DMS 273 (cell line): Measurements from ENCODE around the gene LKAAEAR1.
"Not testable (repeated sequence)": the region's sequence is repeated elsewhere in the genome, so short reads cannot be mapped to it uniquely, and the experiment has no call there.

Experiments
- DNase-seq: peaks from one replicate; lab custom pipeline; 2025; ENCODE audit not compliant: unreplicated experiment; lab: John Stamatoyannopoulos, UW

LKAAEAR1 gene

DNA sequence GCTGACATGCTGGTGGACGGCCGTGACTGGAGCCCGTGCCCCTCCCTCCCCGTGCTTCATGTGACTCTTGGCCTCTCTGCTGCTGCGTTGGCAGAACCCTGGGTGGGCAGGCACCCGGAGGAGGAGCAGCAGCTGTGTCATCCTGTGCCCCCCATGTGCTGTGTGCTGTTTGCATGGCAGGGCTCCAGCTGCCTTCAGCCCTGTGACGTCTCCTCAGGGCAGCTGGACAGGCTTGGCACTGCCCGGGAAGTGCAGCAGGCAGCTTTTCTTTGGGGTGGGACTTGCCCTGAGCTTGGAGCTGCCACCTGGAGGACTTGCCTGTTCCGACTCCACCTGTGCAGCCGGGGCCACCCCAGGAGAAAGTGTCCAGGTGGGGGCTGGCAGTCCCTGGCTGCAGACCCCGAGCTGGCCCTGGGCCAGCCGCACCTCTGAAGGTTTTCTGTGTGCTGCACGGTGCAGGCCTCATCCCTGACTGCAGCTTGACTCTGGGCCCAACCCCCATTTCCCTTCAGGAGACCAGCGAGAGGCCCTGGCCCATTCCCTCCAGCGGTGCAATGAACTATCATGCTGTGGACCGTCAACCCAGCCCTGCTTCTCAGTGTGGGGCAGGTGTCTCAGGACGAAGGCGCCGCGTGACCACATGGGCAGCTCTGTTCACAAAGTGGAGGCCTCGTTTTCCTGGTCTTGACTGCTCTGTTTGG lies 15.0 kb upstream of the LKAAEAR1 start:
- peak; percentile 81 for DNase-seq

DNA sequence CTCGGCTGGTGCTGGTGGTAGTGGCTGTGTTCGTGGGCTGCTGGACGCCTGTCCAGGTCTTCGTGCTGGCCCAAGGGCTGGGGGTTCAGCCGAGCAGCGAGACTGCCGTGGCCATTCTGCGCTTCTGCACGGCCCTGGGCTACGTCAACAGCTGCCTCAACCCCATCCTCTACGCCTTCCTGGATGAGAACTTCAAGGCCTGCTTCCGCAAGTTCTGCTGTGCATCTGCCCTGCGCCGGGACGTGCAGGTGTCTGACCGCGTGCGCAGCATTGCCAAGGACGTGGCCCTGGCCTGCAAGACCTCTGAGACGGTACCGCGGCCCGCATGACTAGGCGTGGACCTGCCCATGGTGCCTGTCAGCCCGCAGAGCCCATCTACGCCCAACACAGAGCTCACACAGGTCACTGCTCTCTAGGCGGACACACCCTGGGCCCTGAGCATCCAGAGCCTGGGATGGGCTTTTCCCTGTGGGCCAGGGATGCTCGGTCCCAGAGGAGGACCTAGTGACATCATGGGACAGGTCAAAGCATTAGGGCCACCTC lies 14.3 kb upstream of the LKAAEAR1 start:
- no peak for DNase-seq

DNA sequence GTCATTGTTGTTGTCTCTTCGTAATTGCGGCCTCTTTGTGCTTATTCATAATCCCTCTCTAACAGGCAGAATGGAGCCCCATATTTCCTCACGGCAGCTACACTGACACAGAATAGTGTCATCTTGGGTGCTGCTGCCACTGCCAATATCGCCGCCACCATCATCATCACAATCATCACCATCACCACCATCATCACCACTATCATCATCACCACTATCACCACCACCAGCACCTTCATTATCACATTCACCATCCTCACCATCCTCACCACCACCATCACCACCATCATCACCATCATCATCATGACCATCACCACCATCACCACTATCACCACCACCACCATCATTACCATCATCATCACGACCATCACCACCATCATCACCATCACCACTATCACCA lies 12.3 kb upstream of the LKAAEAR1 start:
- no peak for DNase-seq

DNA sequence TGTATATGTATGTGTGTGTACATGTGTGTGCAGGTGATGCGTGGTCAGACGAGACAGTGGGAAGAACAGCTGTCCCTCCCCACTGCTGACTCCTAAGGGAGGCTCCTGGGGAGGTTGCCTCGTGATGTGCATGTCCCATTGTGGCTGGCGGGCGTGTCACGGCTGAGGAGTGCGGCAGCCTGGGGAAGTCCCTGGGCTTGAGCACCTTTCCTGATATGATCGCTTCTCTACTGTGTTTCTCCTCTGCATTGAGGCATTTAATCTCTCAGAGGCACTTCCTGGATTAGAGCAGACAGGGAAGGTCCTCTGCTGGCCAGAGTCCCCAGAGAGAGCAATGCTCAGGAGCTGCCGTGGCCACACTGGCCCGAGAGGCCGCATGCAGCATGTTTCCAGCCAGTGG lies 11.7 kb upstream of the LKAAEAR1 start:
- DNase-seq = no peak

DNA sequence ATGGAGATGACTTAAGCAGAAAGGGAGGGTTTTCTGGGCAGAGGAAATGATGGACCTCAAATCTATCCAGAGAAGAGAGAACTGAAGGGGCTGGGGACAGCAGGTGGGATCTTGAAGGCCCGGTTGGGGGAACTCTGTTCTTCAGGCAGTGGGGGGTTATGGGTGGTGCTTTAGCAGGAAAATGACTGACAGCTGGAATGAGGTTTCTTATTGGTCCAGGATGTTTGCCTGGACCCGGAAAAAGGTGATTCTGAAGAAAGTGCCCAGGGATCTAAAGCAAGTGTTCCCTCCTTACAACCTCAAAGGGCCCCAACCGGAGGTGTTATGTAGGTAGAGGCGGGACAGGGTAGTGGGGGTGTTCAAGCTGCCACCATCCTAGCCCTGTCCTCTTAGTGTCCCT lies 11.3 kb upstream of the LKAAEAR1 start:
- DNase-seq = no peak

DNA sequence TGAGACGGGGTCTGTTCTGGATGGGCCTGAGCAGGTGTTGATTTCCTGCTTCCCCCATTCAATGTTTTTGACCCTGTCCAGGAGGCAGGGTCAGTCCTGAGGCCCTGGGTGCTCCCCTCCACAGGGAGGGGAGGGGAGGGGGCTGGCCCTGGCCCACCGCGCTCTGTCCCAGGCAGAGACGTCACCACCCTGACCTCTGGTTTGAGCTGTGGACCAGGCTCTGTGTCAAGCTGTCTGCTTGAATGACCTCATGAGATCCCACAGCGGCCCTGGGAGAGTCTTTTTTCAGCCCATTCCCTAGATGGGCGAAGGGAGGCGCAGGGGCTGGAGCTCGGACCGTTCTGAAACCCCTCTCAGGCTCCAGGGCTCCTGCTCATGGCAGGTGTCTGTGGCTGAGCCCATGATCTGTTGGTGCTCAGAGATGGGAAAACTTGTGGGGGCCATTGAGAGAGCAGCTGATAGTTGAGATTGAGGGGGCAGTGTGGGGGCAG lies 8.9 kb upstream of the LKAAEAR1 start:
- peak; percentile 34 for DNase-seq

DNA sequence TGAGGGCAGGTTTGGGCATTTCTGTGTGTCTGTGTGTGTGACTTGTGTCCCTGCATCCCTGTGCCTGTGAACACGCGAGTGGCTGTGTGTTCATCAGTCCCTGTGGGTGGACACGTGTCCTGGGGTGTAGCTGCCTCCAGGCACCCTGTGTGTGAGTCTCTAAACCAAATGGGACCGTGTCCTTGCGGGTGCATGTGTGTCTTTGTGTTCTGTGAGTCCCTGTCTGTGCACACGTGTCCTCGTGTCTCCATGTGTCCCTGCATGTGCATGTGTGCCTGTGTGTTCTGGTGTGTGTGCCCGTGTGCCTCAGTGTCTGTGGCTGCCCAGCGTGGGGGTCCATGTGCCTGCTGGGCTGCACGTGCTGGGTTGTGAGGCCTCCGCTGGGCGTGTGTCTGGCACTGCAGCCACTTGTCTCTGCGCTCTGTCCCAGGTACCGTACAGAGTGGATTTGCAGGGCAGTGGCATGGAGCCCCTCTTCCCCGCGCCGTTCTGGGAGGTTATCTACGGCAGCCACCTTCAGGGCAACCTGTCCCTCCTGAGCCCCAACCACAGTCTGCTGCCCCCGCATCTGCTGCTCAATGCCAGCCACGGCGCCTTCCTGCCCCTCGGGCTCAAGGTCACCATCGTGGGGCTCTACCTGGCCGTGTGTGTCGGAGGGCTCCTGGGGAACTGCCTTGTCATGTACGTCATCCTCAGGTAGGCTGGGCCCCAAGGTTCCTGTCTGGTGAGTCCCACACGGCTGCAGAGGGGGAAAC lies 8.2 kb upstream of the LKAAEAR1 start:
- DNase-seq = no peak

DNA sequence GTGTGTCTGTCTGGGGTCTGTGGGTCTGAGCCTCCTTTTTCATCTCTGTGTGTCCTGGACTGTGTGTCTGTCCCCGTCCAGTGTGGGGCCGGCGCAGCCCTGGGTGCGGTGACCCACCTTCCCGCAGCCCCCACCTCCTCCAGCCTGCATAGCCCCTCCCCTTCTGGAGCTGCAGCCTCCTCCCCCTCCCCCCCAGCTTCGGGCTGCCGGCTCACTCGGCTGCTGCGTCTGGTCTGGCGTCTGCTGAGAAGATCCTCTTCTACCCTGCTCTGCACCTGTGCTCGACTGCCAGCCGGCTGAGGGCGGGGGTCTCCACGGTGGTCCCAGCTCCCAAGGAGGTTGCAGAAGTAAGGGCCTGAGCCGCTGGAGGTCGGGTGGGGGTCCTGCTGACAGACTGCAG lies 7.6 kb upstream of the LKAAEAR1 start:
- peak; percentile 57 for DNase-seq

DNA sequence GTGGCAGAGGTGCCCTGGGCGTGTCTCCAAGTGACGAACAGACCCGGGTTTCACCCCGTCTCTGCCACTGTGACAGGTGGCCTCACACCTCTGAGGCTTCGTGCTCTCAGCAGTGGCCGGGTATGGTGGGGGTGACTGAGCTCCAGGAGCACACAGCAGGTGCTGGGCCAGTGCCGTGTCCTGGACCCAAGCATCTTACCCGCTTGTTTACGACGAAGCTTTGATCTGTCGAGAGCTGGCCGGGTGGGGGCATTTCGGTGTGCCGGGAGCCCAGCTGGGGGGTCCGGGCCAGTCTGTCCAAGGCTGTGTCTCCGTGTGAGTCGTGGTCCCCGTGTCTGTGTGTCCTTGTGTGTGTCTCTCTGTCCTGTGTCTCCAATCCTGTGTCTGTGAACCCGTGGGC lies 7.1 kb upstream of the LKAAEAR1 start:
- no peak for DNase-seq

DNA sequence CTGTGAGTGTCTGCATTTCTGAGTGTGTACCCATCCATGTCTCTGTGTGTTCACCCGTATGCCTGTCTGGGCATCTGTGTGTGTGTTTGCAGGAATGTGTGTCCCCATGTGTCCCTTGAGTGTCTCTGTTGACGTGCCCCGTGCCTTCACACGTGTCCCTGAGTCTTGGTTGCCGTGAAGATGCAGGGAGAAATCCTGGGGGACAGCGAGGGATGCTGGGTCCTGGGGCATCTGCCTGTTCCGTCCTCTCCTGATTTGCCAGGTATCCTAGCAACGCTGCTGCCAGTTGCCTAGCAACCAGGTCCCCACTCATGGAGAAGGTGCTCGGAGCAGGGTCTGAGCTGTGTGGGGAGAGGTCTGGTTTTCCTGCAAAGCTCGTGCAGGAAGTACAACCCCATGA lies 6.0 kb upstream of the LKAAEAR1 start:
- DNase-seq = peak; percentile 86

DNA sequence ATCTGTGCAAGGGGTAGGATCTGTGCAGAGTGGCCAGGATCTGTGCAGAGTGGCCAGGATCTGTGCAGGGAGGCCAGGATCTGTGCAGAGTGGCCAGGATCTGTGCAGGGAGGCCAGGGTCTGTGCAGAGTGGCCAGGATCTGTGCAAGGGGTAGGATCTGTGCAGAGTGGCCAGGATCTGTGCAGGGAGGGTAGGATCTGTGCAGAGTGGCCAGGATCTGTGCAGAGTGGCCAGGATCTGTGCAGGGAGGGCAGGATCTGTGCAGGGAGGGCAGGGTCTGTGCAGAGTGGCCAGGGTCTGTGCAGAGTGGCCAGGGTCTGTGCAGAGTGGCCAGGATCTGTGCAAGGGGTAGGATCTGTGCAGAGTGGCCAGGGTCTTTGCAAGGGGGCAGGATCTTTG lies 4.4 kb upstream of the LKAAEAR1 start:
- DNase-seq = not testable (repeated sequence)

DNA sequence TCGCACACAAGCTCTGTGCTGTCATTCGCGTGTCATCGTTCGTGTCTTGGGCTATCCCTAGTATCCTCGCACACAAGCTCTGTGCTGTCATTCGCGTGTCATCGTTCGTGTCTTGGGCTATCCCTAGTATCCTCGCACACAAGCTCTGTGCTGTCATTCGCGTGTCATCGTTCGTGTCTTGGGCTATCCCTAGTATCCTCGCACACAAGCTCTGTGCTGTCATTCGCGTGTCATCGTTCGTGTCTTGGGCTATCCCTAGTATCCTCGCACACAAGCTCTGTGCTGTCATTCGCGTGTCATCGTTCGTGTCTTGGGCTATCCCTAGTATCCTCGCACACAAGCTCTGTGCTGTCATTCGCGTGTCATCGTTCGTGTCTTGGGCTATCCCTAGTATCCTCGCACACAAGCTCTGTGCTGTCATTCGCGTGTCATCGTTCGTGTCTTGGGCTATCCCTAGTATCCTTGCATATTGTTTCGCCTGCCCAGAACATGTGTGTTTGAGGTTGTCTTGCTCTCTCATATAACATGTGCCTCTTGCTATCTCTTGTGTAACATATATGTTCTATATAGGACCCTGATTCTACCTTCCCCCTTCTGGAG lies 3.1 kb upstream of the LKAAEAR1 start:
- DNase-seq = not testable (repeated sequence)

DNA sequence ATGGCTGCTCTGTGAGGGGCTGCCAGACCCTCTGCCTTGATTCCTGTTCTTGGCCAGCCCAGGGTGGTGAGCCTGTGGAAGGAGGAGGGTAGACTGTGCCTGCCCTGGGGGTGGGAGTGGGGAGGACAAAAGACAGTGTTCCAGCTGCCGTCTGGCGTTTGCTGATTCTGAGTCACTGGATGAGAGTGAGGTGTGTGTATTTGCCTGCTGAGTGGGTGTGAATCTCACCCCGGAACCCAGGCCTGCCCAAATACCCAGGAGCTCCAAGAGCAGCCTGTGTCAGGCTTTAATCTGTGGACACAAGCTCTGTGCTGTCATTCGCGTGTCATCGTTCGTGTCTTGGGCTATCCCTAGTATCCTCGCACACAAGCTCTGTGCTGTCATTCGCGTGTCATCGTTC lies 2.6 kb upstream of the LKAAEAR1 start:
- DNase-seq = no peak

DNA sequence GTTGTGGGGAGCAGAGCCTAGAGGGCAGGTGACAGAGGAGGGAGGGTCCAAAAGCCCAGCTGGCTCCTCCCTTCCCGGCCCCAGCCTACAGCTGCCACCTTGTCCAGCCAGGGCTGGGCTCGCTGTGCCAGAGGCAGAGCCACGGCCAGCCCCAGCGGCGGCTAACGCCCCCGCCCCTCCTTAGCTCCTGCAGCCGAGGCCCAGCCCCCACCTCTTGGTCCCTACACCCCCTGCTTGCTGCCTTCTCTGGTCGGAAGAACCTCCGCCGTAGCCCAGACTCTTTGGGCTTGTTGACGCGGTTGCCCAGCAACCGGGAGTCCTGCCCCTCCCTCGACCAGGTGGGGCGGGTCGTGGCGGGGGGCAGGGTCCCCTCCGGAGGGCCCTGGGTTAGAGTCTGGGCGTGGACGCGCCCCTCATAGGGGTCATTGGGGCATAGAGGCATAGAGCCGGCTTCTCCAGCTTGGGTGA lies 521 bp upstream of the LKAAEAR1 start:
- no peak for DNase-seq

DNA sequence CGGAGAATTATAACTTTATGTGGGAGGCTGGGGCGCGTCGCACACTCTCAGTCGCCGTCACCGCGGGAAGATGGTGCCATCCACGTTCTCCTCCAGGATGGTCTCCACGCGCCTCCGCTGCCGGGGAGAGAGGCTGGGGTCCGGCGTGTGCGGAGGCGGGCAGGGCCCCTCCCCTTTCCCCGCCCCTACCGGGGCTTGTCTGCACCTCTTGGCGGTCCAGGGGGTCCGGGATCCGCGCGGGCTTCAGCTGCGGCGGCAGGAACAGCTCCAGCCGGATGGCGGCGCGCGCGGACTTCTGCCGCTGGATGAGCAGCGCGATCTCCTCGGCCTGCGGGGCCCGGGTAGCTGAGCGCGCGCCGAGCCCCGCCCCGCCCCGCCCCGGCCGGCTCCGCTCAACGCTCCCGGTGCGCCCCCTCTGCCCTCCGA lies 807 bp downstream of the LKAAEAR1 start:
- DNase-seq = peak; percentile 92

DNA sequence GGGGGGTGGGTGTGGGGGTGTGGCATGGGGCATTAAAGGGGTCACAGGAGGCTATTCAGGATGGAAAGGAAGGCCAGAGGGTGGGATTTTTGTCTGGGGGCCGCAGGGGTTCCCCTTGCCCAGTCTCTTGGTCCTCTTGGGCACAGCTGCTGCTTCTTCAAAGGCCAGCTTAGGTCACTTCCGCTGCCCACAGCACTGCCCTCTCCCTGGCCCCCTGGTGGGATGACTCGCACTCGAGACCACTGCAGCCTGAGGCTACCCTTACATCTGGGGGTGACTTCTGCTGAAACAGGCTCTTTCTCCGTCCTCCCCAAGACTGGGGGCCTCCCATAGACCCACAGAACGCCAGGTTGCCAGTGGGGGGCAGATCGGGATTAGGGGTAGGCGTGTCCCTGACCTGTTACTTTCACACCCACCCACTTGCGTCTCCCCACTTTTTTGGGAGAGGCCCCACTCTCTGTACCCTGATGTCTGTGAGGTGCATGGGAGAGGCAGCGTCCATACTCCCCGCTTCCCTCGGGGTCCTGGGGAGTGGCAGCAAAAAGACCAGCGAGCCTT lies 1.3 kb downstream of the LKAAEAR1 start:
- no peak for DNase-seq

DNA sequence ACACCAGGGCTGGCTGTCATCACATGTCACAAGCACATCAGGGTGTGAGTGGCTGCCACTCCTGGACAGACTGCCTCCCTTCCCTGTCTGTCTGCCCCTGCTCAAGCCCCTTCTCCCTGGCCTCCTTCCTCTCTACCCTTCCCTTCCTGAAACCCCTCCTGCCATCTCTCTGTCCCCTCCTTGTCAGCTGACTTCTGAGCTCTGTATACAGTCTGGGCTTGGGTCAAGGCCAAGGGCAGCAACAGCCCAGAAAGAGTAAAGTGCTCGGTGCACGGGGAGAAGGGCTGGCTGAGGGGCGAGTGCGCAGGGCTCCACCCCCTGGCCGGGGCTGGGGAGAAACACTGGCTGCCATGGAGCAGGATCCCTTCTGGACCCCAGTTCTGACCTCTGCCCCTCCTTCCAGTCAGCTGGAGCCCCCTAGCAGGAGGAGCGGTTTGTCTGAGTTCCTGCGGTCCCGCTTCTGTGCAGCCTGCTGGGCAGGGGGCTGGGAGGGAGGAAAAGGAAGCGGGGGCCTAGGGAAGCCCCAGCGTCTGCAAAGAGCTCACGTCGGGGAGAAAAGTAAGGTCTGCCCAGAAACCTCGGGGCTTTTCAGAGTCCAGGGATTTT lies 2.0 kb downstream of the LKAAEAR1 start:
- DNase-seq = no peak

DNA sequence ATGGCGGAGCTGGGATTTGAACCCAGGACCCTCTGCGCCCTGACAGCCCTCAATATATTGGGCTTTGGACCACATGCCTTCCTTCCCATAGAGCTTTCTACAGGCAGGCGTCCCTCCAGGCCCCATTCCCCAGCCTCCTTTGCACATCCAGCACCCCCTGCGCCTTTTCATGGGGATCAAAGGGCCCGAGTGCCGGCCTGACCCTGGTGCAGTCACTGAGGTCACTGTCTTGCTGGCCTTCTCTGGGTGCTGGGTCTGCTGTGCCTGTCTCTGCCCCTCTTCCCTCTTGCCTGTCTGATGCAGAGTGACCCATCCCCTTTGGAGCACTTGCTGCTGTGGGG lies 2.6 kb downstream of the LKAAEAR1 start:
- no peak for DNase-seq

DNA sequence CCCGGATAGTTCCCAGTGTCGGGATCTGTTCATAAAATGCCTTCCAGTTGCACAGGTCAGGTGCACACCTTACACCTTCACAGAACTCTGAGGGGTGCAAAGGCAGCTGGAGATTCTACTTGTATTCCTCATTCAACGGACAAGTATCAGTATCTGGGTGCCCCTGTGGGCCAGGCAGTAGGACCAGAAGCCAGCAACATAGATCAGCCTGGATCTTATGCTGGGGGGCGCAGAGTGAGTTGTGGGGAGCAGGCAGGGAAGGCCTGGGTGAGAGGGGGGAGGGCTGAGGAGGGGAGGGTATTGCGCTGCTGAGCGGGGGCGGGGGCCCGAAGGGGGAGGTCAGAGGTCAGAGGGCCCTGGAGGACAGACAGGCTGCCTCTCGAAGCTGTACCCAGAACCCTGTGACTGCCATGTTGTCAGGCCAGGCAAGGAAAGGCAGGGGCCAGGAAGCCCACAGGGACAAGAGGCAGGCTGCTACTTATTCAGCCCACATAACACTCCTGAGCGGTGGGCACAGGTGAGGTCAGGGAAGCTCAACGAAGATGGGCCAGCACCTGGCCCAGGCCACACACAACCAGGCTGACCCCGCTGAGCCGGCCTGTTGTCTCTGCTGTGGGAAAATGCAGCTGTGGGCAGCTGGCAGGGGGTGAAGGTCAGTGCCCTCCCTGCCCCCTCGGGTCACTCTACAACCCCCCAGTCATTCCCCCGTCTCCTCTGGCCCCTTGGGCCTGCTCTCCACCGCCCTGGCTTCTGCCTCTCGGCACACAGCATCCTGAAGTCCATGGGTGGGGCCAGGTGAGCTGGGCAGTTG lies 3.2 kb downstream of the LKAAEAR1 start:
- no peak for DNase-seq
